Gastroesophageal sphincter (tissue), 4 donors: ENCODE results near the gene B4GALNT3. TPM values are rescaled to one million over a fixed set of nuclear protein-coding genes. Genes with fewer than 3 reads are reported as not detected.

ENCODE experiments used
- ATAC-seq: fragments of 150-250 bp; one replicate; pipeline ENCODE4 v1.9.1; 2016; ENCODE audit warnings: mild to moderate bottlenecking, moderate library complexity
- H3K27ac ChIP-seq, 4 donors: fragments of 200-600 bp; sonication (generic) in 3 of 4; 1 replicate in 3 of 4; 2 replicates in 1 of 4; pipeline ENCODE4 v1.5.1; 2016 to 2019
- H3K27me3 ChIP-seq: fragments of 200-600 bp; sonication (generic); one replicate; pipeline ENCODE4 v1.5.1; 2019
- H3K36me3 ChIP-seq, 2 donors: fragments of 200-600 bp; sonication (generic); one replicate each; pipeline ENCODE4 v1.5.1; 2019; ENCODE audit warnings: control low read depth in 1 of 2
- H3K4me1 ChIP-seq, 3 donors: fragments of 200-600 bp; sonication (generic); 1 replicate in 2 of 3; 2 replicates in 1 of 3; pipeline ENCODE4 v1.5.1; 2016 to 2019; ENCODE audit warnings: control low read depth in 2 of 3
- H3K4me3 ChIP-seq, 2 donors: fragments of 200-600 bp; sonication (generic); one replicate each; pipeline ENCODE4 v1.5.1; 2019; ENCODE audit warnings: mild to moderate bottlenecking in 1 of 2, moderate library complexity in 1 of 2
- H3K9me3 ChIP-seq, 3 donors: fragments of 200-600 bp; sonication (generic); one replicate each; pipeline ENCODE4 v1.5.1; 2017 to 2019; ENCODE audit warnings: control low read depth in 2 of 3
- EP300 ChIP-seq: sonication (generic); formaldehyde crosslinking; IDR thresholded peaks from one replicate; pipeline ENCODE4 v1.6.1; 2017; ENCODE audit warnings: antibody characterized with exemption, mild to moderate bottlenecking
- POLR2A ChIP-seq, 2 donors: fragments of 450-650 bp; IDR thresholded peaks; one replicate each; pipeline ENCODE4 v1.6.1; 2017; ENCODE audit warnings: antibody characterized with exemption in 2 of 2, mild to moderate bottlenecking in 2 of 2, moderate library complexity in 1 of 2
- POLR2AphosphoS5 ChIP-seq: sonication (generic); formaldehyde crosslinking; IDR thresholded peaks from one replicate; pipeline ENCODE4 v1.6.1; 2017; ENCODE audit warnings: antibody characterized with exemption
- WGBS, 2 donors: methylation state at CpG; one replicate each; pipeline ENCODE4 v1.1.5; 2018; ENCODE audit warnings: low coverage in 1 of 2; 5-methylcytosine and 5-hydroxymethylcytosine counted together
- total RNA-seq, 4 donors: library from RNA; depleted of rRNA; stranded (reverse); fragments of >200 nt; gene quantifications; one replicate each; pipeline ENCODE4 v1.1.0, GENCODE V29; 2016
- TF ChIP-seq, protein P1 (sequence below), 4 experiments: fragments of 200-600 bp in 2 of 4; fragments of 450-650 bp in 2 of 4; sonication (generic) in 1 of 4; IDR thresholded peaks; one replicate each; pipeline ENCODE4 v1.5.1; 2017 to 2019; ENCODE audit warnings: antibody characterized with exemption in 4 of 4, mild to moderate bottlenecking in 2 of 4, moderate library complexity in 2 of 4

Gene B4GALNT3
- total RNA-seq, 4 donors from 2014 or later, result 0.54 to 1.6 (median 1.4) TPM; not detected in 1

GRCh38 chr12:561908-562593 is 102.3 kb downstream of the B4GALNT3 start:
- Histone ChIP-seq H3K36me3 (no peaks in the 10 kb centered on the region), H3K4me3 (peak overlapping the region in 1 of 2 donors; percentile 26), H3K27ac (peak overlapping the region in 1 of 4 donors; percentile 46), H3K27me3 (peaks cover 23% of the 10 kb centered on the region), H3K4me1 (no peaks in the 10 kb centered on the region), H3K9me3 (no peaks in the 10 kb centered on the region)
- WGBS, 2 donors, result 55 to 70% methylated on average over 5 to 14 of the region's 19 CpGs
- ATAC-seq, result peak; percentile 67
- TF ChIP-seq EP300 (no peak), POLR2A (IDR thresholded peaks at IDR 0.05) (peak; percentile 34 to 38)

GRCh38 chr12:562634-563033 is 102.9 kb downstream of the B4GALNT3 start:
- H3K36me3 ChIP-seq, result no peaks in the 10 kb centered on the region
- H3K27ac ChIP-seq, result peak overlapping the region in 1 of 4 donors; percentile 46
- no peak for ATAC-seq
- peaks cover 23% of the 10 kb centered on the region for H3K27me3 ChIP-seq
- 77 to 88% methylated on average over 2 of the region's 12 CpGs for WGBS, 2 donors
- H3K4me3 ChIP-seq, result peak overlapping the region in 1 of 2 donors; percentile 26
- H3K4me1 ChIP-seq, result no peaks in the 10 kb centered on the region
- H3K9me3 ChIP-seq, result no peaks in the 10 kb centered on the region
- TF ChIP-seq, protein P1, sequence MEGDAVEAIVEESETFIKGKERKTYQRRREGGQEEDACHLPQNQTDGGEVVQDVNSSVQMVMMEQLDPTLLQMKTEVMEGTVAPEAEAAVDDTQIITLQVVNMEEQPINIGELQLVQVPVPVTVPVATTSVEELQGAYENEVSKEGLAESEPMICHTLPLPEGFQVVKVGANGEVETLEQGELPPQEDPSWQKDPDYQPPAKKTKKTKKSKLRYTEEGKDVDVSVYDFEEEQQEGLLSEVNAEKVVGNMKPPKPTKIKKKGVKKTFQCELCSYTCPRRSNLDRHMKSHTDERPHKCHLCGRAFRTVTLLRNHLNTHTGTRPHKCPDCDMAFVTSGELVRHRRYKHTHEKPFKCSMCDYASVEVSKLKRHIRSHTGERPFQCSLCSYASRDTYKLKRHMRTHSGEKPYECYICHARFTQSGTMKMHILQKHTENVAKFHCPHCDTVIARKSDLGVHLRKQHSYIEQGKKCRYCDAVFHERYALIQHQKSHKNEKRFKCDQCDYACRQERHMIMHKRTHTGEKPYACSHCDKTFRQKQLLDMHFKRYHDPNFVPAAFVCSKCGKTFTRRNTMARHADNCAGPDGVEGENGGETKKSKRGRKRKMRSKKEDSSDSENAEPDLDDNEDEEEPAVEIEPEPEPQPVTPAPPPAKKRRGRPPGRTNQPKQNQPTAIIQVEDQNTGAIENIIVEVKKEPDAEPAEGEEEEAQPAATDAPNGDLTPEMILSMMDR (IDR thresholded peaks at IDR 0.05), result no peak
- no peak for TF ChIP-seq POLR2A (IDR thresholded peaks at IDR 0.05)
- no peak for TF ChIP-seq POLR2AphosphoS5
- TF ChIP-seq EP300, result no peak

GRCh38 chr12:563250-563781 is 103.6 kb downstream of the B4GALNT3 start:
- H3K9me3 ChIP-seq, result no peaks in the 10 kb centered on the region
- H3K27ac ChIP-seq, result peak overlapping the region in 1 of 4 donors; percentile 46
- WGBS, 2 donors, result 55 to 74% methylated on average over 4 to 5 of the region's 8 CpGs
- H3K4me1 ChIP-seq, result no peaks in the 10 kb centered on the region
- no peak for ATAC-seq
- peaks cover 16% of the 10 kb centered on the region for H3K27me3 ChIP-seq
- H3K4me3 ChIP-seq, result peak overlapping the region in 1 of 2 donors; percentile 26
- TF ChIP-seq EP300 (no peak), POLR2AphosphoS5 (no peak), POLR2A (IDR thresholded peaks at IDR 0.05) (no peak)
- TF ChIP-seq, protein P1 (IDR thresholded peaks at IDR 0.05), result no peak
- H3K36me3 ChIP-seq, result no peaks in the 10 kb centered on the region

- Histone ChIP-seq H3K36me3 (no peaks in the 10 kb centered on the region), H3K27ac (no peak overlapping the region), H3K4me3 (no peak overlapping the region), H3K27me3 (peaks cover 12% of the 10 kb centered on the region), H3K4me1 (no peaks in the 10 kb centered on the region), H3K9me3 (no peaks in the 10 kb centered on the region)
- 49 to 75% methylated on average over 3 to 7 of the region's 7 CpGs for WGBS, 2 donors
- TF ChIP-seq EP300 (no peak), POLR2AphosphoS5 (no peak), POLR2A (IDR thresholded peaks at IDR 0.05) (no peak)
- TF ChIP-seq, protein P1 (IDR thresholded peaks at IDR 0.05), result no peak
- no peak for ATAC-seq
Observed at GRCh38 chr12:563787-564298, 104.1 kb downstream of the B4GALNT3 start.

DNA sequence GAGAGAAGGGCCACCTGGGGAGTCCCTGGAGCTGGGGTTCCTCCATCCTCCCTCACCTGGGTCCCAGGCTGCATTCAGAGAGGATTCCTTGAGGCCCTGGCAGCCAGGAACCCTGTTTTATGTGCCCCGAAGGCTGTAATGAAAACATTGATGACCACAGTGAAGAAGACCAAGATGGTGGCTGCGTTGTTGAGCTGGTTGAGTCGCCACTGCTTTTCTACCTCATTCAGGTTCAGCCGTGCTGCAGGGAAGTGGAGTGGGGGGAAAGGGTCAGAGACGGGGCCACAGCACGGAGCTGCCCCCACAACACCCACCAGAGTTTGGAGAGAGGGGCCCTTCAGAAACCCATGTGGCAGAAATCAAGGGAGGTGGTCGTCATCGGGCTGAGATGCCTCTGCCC is 105.4 kb downstream of the B4GALNT3 start:
- Histone ChIP-seq H3K27me3 (no peaks in the 10 kb centered on the region), H3K27ac (no peak overlapping the region), H3K4me1 (peaks cover 0 to 11% (median 0%) of the 10 kb centered on the region in 3 donors), H3K36me3 (no peaks in the 10 kb centered on the region), H3K9me3 (no peaks in the 10 kb centered on the region), H3K4me3 (no peak overlapping the region)
- no peak for ATAC-seq
- TF ChIP-seq, protein P1 (IDR thresholded peaks at IDR 0.05), result no peak
- TF ChIP-seq POLR2AphosphoS5, result no peak
- WGBS, 2 donors, result 77% methylated on average over 7 of the region's 8 CpGs; no CpG with 5 or more reads in 1 of the 2 donors
